ENCODE results near the gene IGF1.
A peak's percentile ranks its signal among the peaks of the same experiment; 100 is the strongest.

The IGF1 gene

DNA sequence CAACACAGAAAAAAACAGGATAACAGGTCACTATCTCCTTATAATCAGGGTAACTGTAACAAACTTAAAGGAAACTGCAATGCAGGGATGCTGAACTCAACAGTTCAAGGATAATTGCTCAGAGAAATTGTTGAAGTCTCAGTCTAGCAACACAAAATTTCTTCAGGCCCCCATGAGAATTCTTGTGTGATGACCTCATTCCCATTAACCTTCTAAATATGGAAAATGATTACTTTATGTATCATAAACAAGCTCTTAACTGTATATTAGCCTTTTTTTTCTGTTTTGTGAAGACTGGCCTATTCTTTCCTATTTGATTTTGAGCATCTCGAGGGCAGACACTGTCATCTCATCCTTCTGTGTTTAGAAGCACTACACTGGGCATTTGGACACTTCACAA lies 47.1 kb downstream of the IGF1 start:
- H3K9ac ChIP-seq (ENCODE audit: low read length): no peak overlapping the region
- H4K91ac ChIP-seq (ENCODE audit: low read length): no peak overlapping the region

GRCh38 chr12:102430661-102431060 lies 49.7 kb downstream of the IGF1 start:
- Histone ChIP-seq H3K79me1 (replicated peaks; ENCODE audit: low read length, poor library complexity, severe bottlenecking) (no peaks in the 10 kb centered on the region), H3K27me3 (ENCODE audit: control insufficient read depth in 1 of 2, insufficient read depth in 1 of 2, low read length in 2 of 2) (no peaks in the 10 kb centered on the region), H3K27ac (ENCODE audit: low read length, poor library complexity, severe bottlenecking) (no peak overlapping the region), H4K8ac (ENCODE audit: low read length) (no peak overlapping the region), H3K18ac (ENCODE audit: low read depth in 1 of 2, low read length in 2 of 2) (no peak overlapping the region), H3K4ac (ENCODE audit: low read depth in 1 of 2, low read length in 2 of 2) (no peak overlapping the region), H3K14ac (ENCODE audit: low read length in 2 of 2) (no peak overlapping the region), H3K4me1 (ENCODE audit: control insufficient read depth, insufficient read depth, low read depth, low read length) (no peaks in the 10 kb centered on the region), H3K23ac (ENCODE audit: low read length in 2 of 2) (no peak overlapping the region), H2BK12ac (ENCODE audit: low read length in 2 of 2) (no peak overlapping the region), H3K4me3 (ENCODE audit: insufficient read depth in 1 of 2, low read depth in 1 of 2, low read length in 2 of 2) (no peak overlapping the region), H2AK5ac (ENCODE audit: low read length, severe bottlenecking) (no peak overlapping the region), H2BK5ac (ENCODE audit: low read depth, low read length, poor library complexity, severe bottlenecking) (no peak overlapping the region), H2BK15ac (ENCODE audit: low read depth, poor library complexity, severe bottlenecking) (no peak overlapping the region), H3K4me2 (ENCODE audit: low read length, poor library complexity, severe bottlenecking) (no peak overlapping the region), H2AFZ (ENCODE audit: low read depth, low read length) (no peak overlapping the region), H3K9me3 (ENCODE audit: control insufficient read depth, low read length) (no peaks in the 10 kb centered on the region), H3K9ac (ENCODE audit: low read length) (no peak overlapping the region), H4K91ac (ENCODE audit: low read length) (no peak overlapping the region), H3K36me3 (ENCODE audit: control insufficient read depth in 1 of 2, insufficient read depth in 2 of 2, low read depth in 1 of 2, low read length in 2 of 2) (no peaks in the 10 kb centered on the region), H2BK120ac (ENCODE audit: low read depth, low read length) (no peak overlapping the region)
- 52% methylated on average over 3 of the region's 3 CpGs for WGBS
- DNase-seq: no peak

More for the DNA sequence above, 47.1 kb downstream of the IGF1 start:
- Histone ChIP-seq H3K23ac (ENCODE audit: low read length in 2 of 2) (no peak overlapping the region), H3K14ac (ENCODE audit: low read length in 2 of 2) (no peak overlapping the region), H3K4me1 (ENCODE audit: control insufficient read depth, insufficient read depth, low read depth, low read length) (no peaks in the 10 kb centered on the region), H2BK120ac (ENCODE audit: low read depth, low read length) (no peak overlapping the region), H4K8ac (ENCODE audit: low read length) (no peak overlapping the region), H3K27me3 (ENCODE audit: control insufficient read depth in 1 of 2, insufficient read depth in 1 of 2, low read length in 2 of 2) (no peaks in the 10 kb centered on the region), H3K9me3 (ENCODE audit: control insufficient read depth, low read length) (no peaks in the 10 kb centered on the region), H3K4ac (ENCODE audit: low read depth in 1 of 2, low read length in 2 of 2) (no peak overlapping the region), H2BK12ac (ENCODE audit: low read length in 2 of 2) (no peak overlapping the region), H3K4me3 (ENCODE audit: insufficient read depth in 1 of 2, low read depth in 1 of 2, low read length in 2 of 2) (no peak overlapping the region), H2BK5ac (ENCODE audit: low read depth, low read length, poor library complexity, severe bottlenecking) (no peak overlapping the region), H3K79me1 (replicated peaks; ENCODE audit: low read length, poor library complexity, severe bottlenecking) (no peaks in the 10 kb centered on the region), H3K36me3 (ENCODE audit: control insufficient read depth in 1 of 2, insufficient read depth in 2 of 2, low read depth in 1 of 2, low read length in 2 of 2) (no peaks in the 10 kb centered on the region), H2AK5ac (ENCODE audit: low read length, severe bottlenecking) (no peak overlapping the region), H3K27ac (ENCODE audit: low read length, poor library complexity, severe bottlenecking) (no peak overlapping the region), H3K4me2 (ENCODE audit: low read length, poor library complexity, severe bottlenecking) (no peak overlapping the region), H3K18ac (ENCODE audit: low read depth in 1 of 2, low read length in 2 of 2) (no peak overlapping the region), H2BK15ac (ENCODE audit: low read depth, poor library complexity, severe bottlenecking) (no peak overlapping the region), H2AFZ (ENCODE audit: low read depth, low read length) (no peak overlapping the region)
- WGBS: 100% methylated on average over 1 of the region's 1 CpG
- DNase-seq: no peak

DNA sequence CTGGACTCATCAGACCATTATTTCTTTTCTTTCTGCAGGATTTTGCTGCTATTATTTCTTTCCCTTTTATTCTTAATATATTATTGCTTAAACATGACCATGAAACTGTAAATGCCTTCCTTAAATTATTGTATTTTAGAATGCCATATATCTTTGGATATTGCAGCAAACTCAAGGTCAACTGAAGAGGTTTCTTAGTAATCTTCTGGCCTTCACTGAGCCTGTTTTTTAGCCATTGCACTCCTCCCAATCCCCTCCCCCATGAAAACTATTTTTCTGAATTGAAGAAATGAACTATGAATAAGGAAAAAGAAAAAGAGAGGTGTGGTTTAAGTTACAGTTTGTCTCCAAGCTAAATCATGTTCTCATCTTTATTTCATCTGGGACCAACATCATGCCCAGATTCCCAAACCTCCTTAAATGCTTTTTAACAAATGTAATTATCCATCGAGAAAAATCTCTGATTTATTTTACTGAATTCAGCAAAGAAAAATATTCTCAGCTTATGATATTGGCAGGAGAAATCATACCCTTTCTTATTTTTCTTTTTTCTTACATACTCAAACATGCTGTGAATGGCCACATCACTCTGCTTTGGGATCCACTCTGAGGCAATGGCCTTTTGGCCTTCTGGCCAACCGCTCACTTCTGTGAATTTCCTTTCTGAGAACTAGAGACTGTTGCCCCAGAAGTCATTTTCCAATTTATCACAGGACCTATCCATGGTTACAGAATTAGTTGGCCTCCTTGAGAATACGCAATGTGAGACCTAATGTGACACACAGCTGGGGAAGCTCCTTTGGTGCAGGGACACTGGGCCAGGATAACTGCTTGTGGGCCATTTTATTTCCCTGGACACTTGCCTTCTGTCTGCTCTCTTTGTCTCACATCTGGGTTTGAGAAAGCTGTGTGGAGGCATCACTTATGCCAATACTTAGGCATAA lies 50.9 kb downstream of the IGF1 start:
- WGBS: 74% methylated on average over 3 of the region's 3 CpGs
- H3K9ac ChIP-seq (ENCODE audit: low read length): no peak overlapping the region
- no peak overlapping the region for H2BK5ac ChIP-seq (ENCODE audit: low read depth, low read length, poor library complexity, severe bottlenecking)
- H2AK5ac ChIP-seq (ENCODE audit: low read length, severe bottlenecking): no peak overlapping the region
- H4K8ac ChIP-seq (ENCODE audit: low read length): no peak overlapping the region
- no peak overlapping the region for H3K18ac ChIP-seq (ENCODE audit: low read depth in 1 of 2, low read length in 2 of 2)
- no peak overlapping the region for H3K14ac ChIP-seq (ENCODE audit: low read length in 2 of 2)
- H2BK120ac ChIP-seq (ENCODE audit: low read depth, low read length): no peak overlapping the region
- no peaks in the 10 kb centered on the region for H3K27me3 ChIP-seq (ENCODE audit: control insufficient read depth in 1 of 2, insufficient read depth in 1 of 2, low read length in 2 of 2)
- H2AFZ ChIP-seq (ENCODE audit: low read depth, low read length): no peak overlapping the region
- H3K23ac ChIP-seq (ENCODE audit: low read length in 2 of 2): no peak overlapping the region
- H3K4me3 ChIP-seq (ENCODE audit: insufficient read depth in 1 of 2, low read depth in 1 of 2, low read length in 2 of 2): no peak overlapping the region
- no peak overlapping the region for H3K27ac ChIP-seq (ENCODE audit: low read length, poor library complexity, severe bottlenecking)
- no peaks in the 10 kb centered on the region for H3K79me1 ChIP-seq (replicated peaks; ENCODE audit: low read length, poor library complexity, severe bottlenecking)
- H2BK12ac ChIP-seq (ENCODE audit: low read length in 2 of 2): no peak overlapping the region
- no peak overlapping the region for H2BK15ac ChIP-seq (ENCODE audit: low read depth, poor library complexity, severe bottlenecking)
- H3K9me3 ChIP-seq (ENCODE audit: control insufficient read depth, low read length): no peaks in the 10 kb centered on the region
- no peak overlapping the region for H3K4ac ChIP-seq (ENCODE audit: low read depth in 1 of 2, low read length in 2 of 2)
- no peaks in the 10 kb centered on the region for H3K4me1 ChIP-seq (ENCODE audit: control insufficient read depth, insufficient read depth, low read depth, low read length)
- H4K91ac ChIP-seq (ENCODE audit: low read length): no peak overlapping the region
- no peaks in the 10 kb centered on the region for H3K36me3 ChIP-seq (ENCODE audit: control insufficient read depth in 1 of 2, insufficient read depth in 2 of 2, low read depth in 1 of 2, low read length in 2 of 2)
- H3K4me2 ChIP-seq (ENCODE audit: low read length, poor library complexity, severe bottlenecking): no peak overlapping the region
- no peak for DNase-seq

DNA sequence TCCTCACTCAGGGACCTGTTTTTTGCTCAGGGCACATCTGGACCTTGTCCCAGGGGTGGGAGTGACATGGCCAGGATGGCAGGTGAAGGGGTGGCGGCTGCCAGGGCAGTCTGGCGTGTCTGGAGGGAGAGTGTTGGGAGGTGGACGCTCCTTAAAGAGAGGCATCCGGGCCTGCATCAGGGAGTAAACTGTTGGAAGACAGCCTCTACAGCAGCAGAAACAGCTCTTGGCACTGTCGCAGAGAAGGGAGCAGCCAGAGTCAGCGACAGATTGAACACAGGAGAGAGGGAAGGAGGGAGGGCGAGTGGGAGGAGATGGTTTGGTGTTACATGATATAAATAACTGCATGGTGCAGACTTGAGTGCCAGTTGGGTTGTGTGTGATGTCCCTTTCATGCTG lies 52.8 kb downstream of the IGF1 start:
- H3K9ac ChIP-seq (ENCODE audit: low read length): peak overlapping the region; percentile 64
- no peak for DNase-seq
- no peaks in the 10 kb centered on the region for H3K36me3 ChIP-seq (ENCODE audit: control insufficient read depth in 1 of 2, insufficient read depth in 2 of 2, low read depth in 1 of 2, low read length in 2 of 2)
- H3K14ac ChIP-seq (ENCODE audit: low read length in 2 of 2): no peak overlapping the region
- no peak overlapping the region for H3K4ac ChIP-seq (ENCODE audit: low read depth in 1 of 2, low read length in 2 of 2)
- 78% methylated on average over 7 of the region's 7 CpGs for WGBS
- H3K9me3 ChIP-seq (ENCODE audit: control insufficient read depth, low read length): no peaks in the 10 kb centered on the region
- no peak overlapping the region for H2BK12ac ChIP-seq (ENCODE audit: low read length in 2 of 2)
- peak overlapping the region in 1 of 2 experiments; percentile 48 for H3K4me3 ChIP-seq (ENCODE audit: insufficient read depth in 1 of 2, low read depth in 1 of 2, low read length in 2 of 2)
- no peaks in the 10 kb centered on the region for H3K4me1 ChIP-seq (ENCODE audit: control insufficient read depth, insufficient read depth, low read depth, low read length)
- no peak overlapping the region for H2BK120ac ChIP-seq (ENCODE audit: low read depth, low read length)
- H3K4me2 ChIP-seq (ENCODE audit: low read length, poor library complexity, severe bottlenecking): no peak overlapping the region
- H3K27ac ChIP-seq (ENCODE audit: low read length, poor library complexity, severe bottlenecking): no peak overlapping the region
- H4K91ac ChIP-seq (ENCODE audit: low read length): no peak overlapping the region
- no peaks in the 10 kb centered on the region for H3K27me3 ChIP-seq (ENCODE audit: control insufficient read depth in 1 of 2, insufficient read depth in 1 of 2, low read length in 2 of 2)
- no peak overlapping the region for H3K18ac ChIP-seq (ENCODE audit: low read depth in 1 of 2, low read length in 2 of 2)
- H4K8ac ChIP-seq (ENCODE audit: low read length): no peak overlapping the region
- no peak overlapping the region for H2BK5ac ChIP-seq (ENCODE audit: low read depth, low read length, poor library complexity, severe bottlenecking)
- no peaks in the 10 kb centered on the region for H3K79me1 ChIP-seq (replicated peaks; ENCODE audit: low read length, poor library complexity, severe bottlenecking)
- no peak overlapping the region for H2AFZ ChIP-seq (ENCODE audit: low read depth, low read length)
- H3K23ac ChIP-seq (ENCODE audit: low read length in 2 of 2): no peak overlapping the region
- H2BK15ac ChIP-seq (ENCODE audit: low read depth, poor library complexity, severe bottlenecking): no peak overlapping the region
- H2AK5ac ChIP-seq (ENCODE audit: low read length, severe bottlenecking): no peak overlapping the region

Data from mesenchymal stem cell (in vitro differentiated cells and primary cell).